SH-SY5Y (cell line): ENCODE measurements around the gene PKIG.

ENCODE experiments used
- GATA2 ChIP-seq: IDR thresholded peaks from 2 replicates; pipeline ENCODE4 v1.6.1; 2011; ENCODE audit warnings: mild to moderate bottlenecking, low read depth, low read length
- GATA3 ChIP-seq: IDR thresholded peaks from 2 replicates; pipeline ENCODE4 v1.6.1; 2011; ENCODE audit warnings: low read depth, mild to moderate bottlenecking, low read length, moderate library complexity

Gene PKIG

GRCh38 chr20:44659931-44660330 lies 77.6 kb downstream of the PKIG start:
- TF ChIP-seq GATA3 = no peak
- TF ChIP-seq GATA2 = no peak

GRCh38 chr20:44660581-44660980 lies 78.2 kb downstream of the PKIG start:
- TF ChIP-seq GATA2 = no peak
- no peak for TF ChIP-seq GATA3

GRCh38 chr20:44662261-44662660 lies 79.9 kb downstream of the PKIG start:
- TF ChIP-seq GATA2 = no peak
- no peak for TF ChIP-seq GATA3

GRCh38 chr20:44664131-44664530 lies 81.8 kb downstream of the PKIG start:
- TF ChIP-seq GATA3 (no peak), GATA2 (no peak)

GRCh38 chr20:44666066-44666465 lies 83.7 kb downstream of the PKIG start:
- TF ChIP-seq GATA3 = no peak
- no peak for TF ChIP-seq GATA2
